Thyroid gland (tissue), 4 donors: Measurements from ENCODE around the gene CCL27. TPM values are rescaled to one million over a fixed set of nuclear protein-coding genes. Genes with fewer than 3 reads are reported as not detected.
A peak's percentile ranks its signal among the peaks of the same experiment; 100 is the strongest.

Experiments
- DNase-seq, 2 donors: peaks; one replicate each; pipeline ENCODE4 v3.0.0-alpha.2; 2019
- H3K27ac ChIP-seq, 3 donors: fragments of 200-600 bp; sonication (generic); 1 replicate in 2 of 3; 2 replicates in 1 of 3; pipeline ENCODE4 v1.5.1; 2016 to 2019; ENCODE audit warnings: mild to moderate bottlenecking in 1 of 3, moderate library complexity in 1 of 3
- H3K27me3 ChIP-seq: fragments of 200-600 bp; sonication (generic); one replicate; pipeline ENCODE4 v1.5.1; 2019
- H3K36me3 ChIP-seq, 2 donors: fragments of 200-600 bp; sonication (generic); one replicate each; pipeline ENCODE4 v1.5.1; 2016 to 2019
- H3K4me1 ChIP-seq, 2 donors: fragments of 200-600 bp; sonication (generic); one replicate each; pipeline ENCODE4 v1.5.1; 2017 to 2019
- H3K4me3 ChIP-seq, 3 donors: fragments of 200-600 bp; sonication (generic); replicated peaks in 1 of 3; 1 replicate in 2 of 3; 2 replicates in 1 of 3; pipeline ENCODE4 v1.5.1; 2016; ENCODE audit warnings: mild to moderate bottlenecking in 1 of 3
- H3K9me3 ChIP-seq: fragments of 200-600 bp; sonication (generic); one replicate; pipeline ENCODE4 v1.5.1; 2017
- CTCF ChIP-seq, 6 experiments: fragments of 200-600 bp in 3 of 6; fragments of 450-650 bp in 3 of 6; sonication (generic) in 3 of 6; IDR thresholded peaks; one replicate each; pipeline ENCODE4 v1.5.1; 2016 to 2019; ENCODE audit warnings: antibody characterized with exemption in 6 of 6, mild to moderate bottlenecking in 2 of 6, inconsistent platforms in 1 of 6, moderate library complexity in 1 of 6
- POLR2A ChIP-seq, 2 donors: fragments of 450-650 bp; IDR thresholded peaks; one replicate each; pipeline ENCODE4 v1.6.1; 2017; ENCODE audit warnings: antibody characterized with exemption in 2 of 2, mild to moderate bottlenecking in 2 of 2, moderate library complexity in 1 of 2
- WGBS, 2 donors: methylation state at CpG; one replicate each; pipeline ENCODE4 v1.1.5; 2017; 5-methylcytosine and 5-hydroxymethylcytosine counted together
- intact Hi-C: fragments of 100-400 bp; cut with DNase I; formaldehyde crosslinking; loops from one replicate; pipeline ENCODE4 v1.15.1; 2023
- small RNA-seq: library from RNA; depleted of rRNA; stranded (forward); fragments of <200 nt; gene quantifications from one replicate; pipeline ENCODE3, GENCODE V24; 2016
- total RNA-seq, 4 donors: library from RNA; depleted of rRNA; stranded (reverse); fragments of >200 nt; gene quantifications; one replicate each; pipeline ENCODE4 v1.2.3, GENCODE V29; 2016

CCL27 gene
- total RNA-seq, 4 donors from 2014 or later, result 1.1 TPM; not detected in 3

GRCh38 chr9:34620061-34620994 is 42.1 kb downstream of the CCL27 start, which contains the start of gene DCTN3:
TSS of gene DCTN3 (minus strand) at chr9:34620495. CDS start at chr9:34620464, 31 bp downstream.
- Histone ChIP-seq H3K4me3 (peak within 1 kb of the TSS; percentile 73 to 98 (median 78)), H3K27ac (peak within 1 kb of the TSS in 1 of 3 donors; percentile 43), H3K9me3 (no peaks in the 10 kb centered on the region), H3K4me1 (peaks cover 15 to 18% of the 10 kb centered on the region in 2 donors), H3K27me3 (peaks cover 19% of the 10 kb centered on the region), H3K36me3 (peaks cover 19 to 24% of the 10 kb centered on the region in 2 donors)
- WGBS, 2 donors, result 10 to 11% methylated on average over 16 to 22 of the region's 43 CpGs
- intact Hi-C loops, result no loop called here
- DNase-seq, result peak; percentile 96 to 97
- TF ChIP-seq CTCF (IDR thresholded peaks at IDR 0.05) (no peak), POLR2A (IDR thresholded peaks at IDR 0.05) (peak in 1 of 2 donors; percentile 62)

GRCh38 chr9:34615132-34615531 is 47.3 kb downstream of the CCL27 start:
- intact Hi-C loops, result no loop called here
- DNase-seq, result no peak
- no peaks in the 10 kb centered on the region for H3K9me3 ChIP-seq
- no peak for TF ChIP-seq POLR2A (IDR thresholded peaks at IDR 0.05)
- no peak for TF ChIP-seq CTCF (IDR thresholded peaks at IDR 0.05)
- H3K27ac ChIP-seq, result no peak overlapping the region
- H3K4me3 ChIP-seq, result no peak overlapping the region
- peaks cover 19 to 28% of the 10 kb centered on the region in 2 donors for H3K36me3 ChIP-seq
- H3K4me1 ChIP-seq, result peaks cover 24 to 25% of the 10 kb centered on the region in 2 donors
- H3K27me3 ChIP-seq, result no peaks in the 10 kb centered on the region
- WGBS, 2 donors, result 93 to 100% methylated on average over 2 of the region's 2 CpGs

GRCh38 chr9:34612788-34613390 is 49.6 kb downstream of the CCL27 start:
- TF ChIP-seq POLR2A (IDR thresholded peaks at IDR 0.05) (no peak), CTCF (IDR thresholded peaks at IDR 0.05) (peak; percentile 60 to 90 (median 73))
- no peaks in the 10 kb centered on the region for H3K9me3 ChIP-seq
- WGBS, 2 donors, result 3% methylated on average over 15 of the region's 15 CpGs
- peak overlapping the region; percentile 10 to 82 (median 58) for H3K4me3 ChIP-seq
- H3K27me3 ChIP-seq, result no peaks in the 10 kb centered on the region
- intact Hi-C loops, result no loop called here
- peaks cover 18 to 27% of the 10 kb centered on the region in 2 donors for H3K36me3 ChIP-seq
- peak; percentile 72 to 74 for DNase-seq
- H3K27ac ChIP-seq, result no peak overlapping the region
- H3K4me1 ChIP-seq, result peaks cover 12 to 16% of the 10 kb centered on the region in 2 donors

Small RNAs within 50 kb of the gene (small RNA-seq; reads per million reads assigned to genes)
- gene CCL27, result not detected

Other genes with a start within 250 kb of the CCL27 start
- 10 to 100 TPM in 3 of 4 donors, 1 to 10 TPM in 1; 6.6 to 14.3 (median 10.5) TPM for gene FAM219A, start 204.1 kb downstream of the CCL27 start, total RNA-seq
- gene DNAI1, start 203.9 kb downstream of the CCL27 start, total RNA-seq, result under 1 TPM in 2 of 4 donors, not detected in 2; 0.81 to 0.89 TPM
- not detected for gene ENHO, start 139.7 kb downstream of the CCL27 start, total RNA-seq
- gene CNTFR, start 72.9 kb downstream of the CCL27 start, total RNA-seq, result 10 to 100 TPM in 3 of 4 donors, 1 to 10 TPM in 1; 8.6 to 17.3 (median 14.1) TPM
- 10 to 100 TPM; 20.7 to 39.0 (median 25.8) TPM for gene RPP25L, start 50.6 kb downstream of the CCL27 start, total RNA-seq
- 100 to 1,000 TPM in 2 of 4 donors, 10 to 100 TPM in 2; 54.6 to 140 (median 89.2) TPM for gene DCTN3, start 42.2 kb downstream of the CCL27 start, total RNA-seq
- not detected for gene ARID3C, start 33.6 kb downstream of the CCL27 start, total RNA-seq
- 10 to 100 TPM; 48.6 to 89.7 (median 76.6) TPM for gene SIGMAR1, start 24.9 kb downstream of the CCL27 start, total RNA-seq
- gene GALT, start 16.0 kb downstream of the CCL27 start, total RNA-seq, result 10 to 100 TPM; 48.7 to 76.5 (median 57.1) TPM
- gene IL11RA, start 10.5 kb downstream of the CCL27 start, total RNA-seq, result 10 to 100 TPM; 43.8 to 89.9 (median 56.5) TPM
- 1 to 10 TPM in 2 of 4 donors, not detected in 2; 2.2 to 8.5 TPM for gene CCL19, start 28.6 kb upstream of the CCL27 start, total RNA-seq
- 1,000 to 10,000 TPM in 1 of 4 donors, 100 to 1,000 TPM in 3; 196 to 1,821 (median 617) TPM for gene CCL21, start 47.5 kb upstream of the CCL27 start, total RNA-seq